ENCODE measurements around the gene CYP2D6.
A peak's percentile ranks its signal among the peaks of the same experiment; 100 is the strongest.

Gene CYP2D6

GRCh38 chr22:42084874-42085273 lies 45.7 kb downstream of the CYP2D6 start:
- no peak for DNase-seq (ENCODE audit: low read depth)

GRCh38 chr22:42083119-42083518 lies 47.5 kb downstream of the CYP2D6 start:
- DNase-seq (ENCODE audit: low read depth), result no peak

GRCh38 chr22:42080287-42080686 lies 50.3 kb downstream of the CYP2D6 start:
- DNase-seq (ENCODE audit: low read depth), result no peak

- DNase-seq (ENCODE audit: low read depth), result peak; percentile 96
Observed at GRCh38 chr22:42079319-42080251, 51.0 kb downstream of the CYP2D6 start, which contains the start of gene SMDT1. Gene SMDT1 (plus strand): TSS chr22:42079700. CDS start chr22:42079769, 69 bp downstream.

GRCh38 chr22:42078469-42079318 lies 51.9 kb downstream of the CYP2D6 start:
- DNase-seq (ENCODE audit: low read depth), result no peak

- DNase-seq (ENCODE audit: low read depth), result no peak
Observed at GRCh38 chr22:42077486-42078125, 53.0 kb downstream of the CYP2D6 start.

GRCh38 chr22:42076764-42077485 lies 53.7 kb downstream of the CYP2D6 start:
- DNase-seq (ENCODE audit: low read depth), result no peak
